A204.1 (cell line): ENCODE measurements around the gene RPF1.
"Not testable (repeated sequence)": the region's sequence is repeated elsewhere in the genome, so short reads cannot be mapped to it uniquely, and the experiment has no call there.

Experiments
- FAIRE-seq: peaks from 2 replicates; lab custom pipeline; 2012; peaks lifted over from hg19 to GRCh38; lab: Jason Lieb, UNC

RPF1 gene

GRCh38 chr1:84478876-84479868 is at the start of gene RPF1:
Gene RPF1 (plus strand): TSS chr1:84479266. CDS start chr1:84479282, 16 bp downstream.
- FAIRE-seq: no peak

GRCh38 chr1:84430546-84430945 is 48.5 kb upstream of the RPF1 start:
- FAIRE-seq: no peak

- FAIRE-seq: peak; percentile 98
These were observed 45.6 kb upstream of the RPF1 start for GRCh38 chr1:84433258-84434080.

- FAIRE-seq: no peak
These were observed 44.8 kb upstream of the RPF1 start for GRCh38 chr1:84434081-84434769.

GRCh38 chr1:84434801-84435549 is 44.1 kb upstream of the RPF1 start:
- FAIRE-seq: no peak

- FAIRE-seq: no peak
These were observed 42.0 kb upstream of the RPF1 start for GRCh38 chr1:84436876-84437655.

GRCh38 chr1:84442256-84442655 is 36.8 kb upstream of the RPF1 start:
- FAIRE-seq: peak; percentile 98

- FAIRE-seq: not testable (repeated sequence)
These were observed 36.1 kb upstream of the RPF1 start for GRCh38 chr1:84442747-84443646.

GRCh38 chr1:84448704-84449103 is 30.4 kb upstream of the RPF1 start:
- FAIRE-seq: not testable (repeated sequence)

- no peak for FAIRE-seq
These were observed 28.2 kb upstream of the RPF1 start for GRCh38 chr1:84450910-84451309.

GRCh38 chr1:84452436-84452835 is 26.6 kb upstream of the RPF1 start:
- no peak for FAIRE-seq

- FAIRE-seq: no peak
These were observed 16.9 kb upstream of the RPF1 start for GRCh38 chr1:84462118-84462517.

- no peak for FAIRE-seq
These were observed 11.8 kb upstream of the RPF1 start for GRCh38 chr1:84467298-84467697.

GRCh38 chr1:84476225-84476624 is 2.8 kb upstream of the RPF1 start:
- FAIRE-seq: peak; percentile 6

GRCh38 chr1:84479998-84480397 is 932 bp downstream of the RPF1 start:
- FAIRE-seq: no peak

- no peak for FAIRE-seq
These were observed 1.6 kb downstream of the RPF1 start for GRCh38 chr1:84480650-84481049.

- FAIRE-seq: no peak
These were observed 2.3 kb downstream of the RPF1 start for GRCh38 chr1:84481317-84481716.

- FAIRE-seq: no peak
These were observed 9.0 kb downstream of the RPF1 start for GRCh38 chr1:84488107-84488506.

GRCh38 chr1:84489766-84490165 is 10.7 kb downstream of the RPF1 start:
- no peak for FAIRE-seq

GRCh38 chr1:84492726-84493125 is 13.7 kb downstream of the RPF1 start:
- FAIRE-seq: no peak
